GM21515 (cell line): ENCODE results near the gene DNAJC27.

Experiments used
- ATAC-seq: cut with Tn5 transposase; IDR thresholded peaks from one replicate; pipeline ENCODE4 v1.9.1; 2021; ENCODE audit not compliant: unreplicated experiment

DNAJC27 gene

GRCh38 chr2:24926602-24927252 is 45.0 kb downstream of the DNAJC27 start:
- no peak for ATAC-seq

- ATAC-seq, result no peak
Observed at GRCh38 chr2:24926220-24926601, 45.5 kb downstream of the DNAJC27 start.

GRCh38 chr2:24925815-24926214 is 45.9 kb downstream of the DNAJC27 start:
- ATAC-seq, result no peak

GRCh38 chr2:24924732-24925131 is 47.0 kb downstream of the DNAJC27 start:
- no peak for ATAC-seq

GRCh38 chr2:24924266-24924665 is 47.5 kb downstream of the DNAJC27 start:
- ATAC-seq, result no peak

GRCh38 chr2:24923106-24923505 is 48.6 kb downstream of the DNAJC27 start:
- no peak for ATAC-seq

- no peak for ATAC-seq
Observed at GRCh38 chr2:24922556-24922955, 49.2 kb downstream of the DNAJC27 start.

- ATAC-seq, result no peak
Observed at GRCh38 chr2:24920809-24921441, 50.8 kb downstream of the DNAJC27 start.

- ATAC-seq, result peak; percentile 50
Observed at GRCh38 chr2:24920098-24920808, 51.5 kb downstream of the DNAJC27 start, which contains the start of gene ADCY3. ADCY3 (minus strand) TSS chr2:24920237; CDS start chr2:24918987, 1,250 bp downstream.

GRCh38 chr2:24919506-24920097 is 52.2 kb downstream of the DNAJC27 start:
- ATAC-seq, result peak; percentile 27

GRCh38 chr2:24919037-24919505 is 52.7 kb downstream of the DNAJC27 start:
- ATAC-seq, result no peak

GRCh38 chr2:24918326-24919036 is 53.3 kb downstream of the DNAJC27 start:
- no peak for ATAC-seq

- ATAC-seq, result no peak
Observed at GRCh38 chr2:24917731-24918325, 53.9 kb downstream of the DNAJC27 start.

GRCh38 chr2:24917086-24917485 is 54.7 kb downstream of the DNAJC27 start:
- no peak for ATAC-seq

GRCh38 chr2:24915796-24916195 is 56.0 kb downstream of the DNAJC27 start:
- no peak for ATAC-seq

GRCh38 chr2:24915175-24915574 is 56.6 kb downstream of the DNAJC27 start:
- no peak for ATAC-seq

- ATAC-seq, result no peak
Observed at GRCh38 chr2:24914713-24915112, 57.0 kb downstream of the DNAJC27 start.

GRCh38 chr2:24913911-24914310 is 57.8 kb downstream of the DNAJC27 start:
- ATAC-seq, result no peak

- no peak for ATAC-seq
Observed at GRCh38 chr2:24912986-24913385, 58.8 kb downstream of the DNAJC27 start.

GRCh38 chr2:24912523-24912922 is 59.2 kb downstream of the DNAJC27 start:
- ATAC-seq, result no peak

- ATAC-seq, result no peak
Observed at GRCh38 chr2:24910245-24910644, 61.5 kb downstream of the DNAJC27 start.
